Astrocyte of the hippocampus (primary cell): ENCODE data around the gene PDXK.

ENCODE experiments used
- DNase-seq: peaks from one replicate; pipeline ENCODE4 v3.0.0; 2011; ENCODE audit warnings: low read depth, low spot score

The PDXK gene

DNA sequence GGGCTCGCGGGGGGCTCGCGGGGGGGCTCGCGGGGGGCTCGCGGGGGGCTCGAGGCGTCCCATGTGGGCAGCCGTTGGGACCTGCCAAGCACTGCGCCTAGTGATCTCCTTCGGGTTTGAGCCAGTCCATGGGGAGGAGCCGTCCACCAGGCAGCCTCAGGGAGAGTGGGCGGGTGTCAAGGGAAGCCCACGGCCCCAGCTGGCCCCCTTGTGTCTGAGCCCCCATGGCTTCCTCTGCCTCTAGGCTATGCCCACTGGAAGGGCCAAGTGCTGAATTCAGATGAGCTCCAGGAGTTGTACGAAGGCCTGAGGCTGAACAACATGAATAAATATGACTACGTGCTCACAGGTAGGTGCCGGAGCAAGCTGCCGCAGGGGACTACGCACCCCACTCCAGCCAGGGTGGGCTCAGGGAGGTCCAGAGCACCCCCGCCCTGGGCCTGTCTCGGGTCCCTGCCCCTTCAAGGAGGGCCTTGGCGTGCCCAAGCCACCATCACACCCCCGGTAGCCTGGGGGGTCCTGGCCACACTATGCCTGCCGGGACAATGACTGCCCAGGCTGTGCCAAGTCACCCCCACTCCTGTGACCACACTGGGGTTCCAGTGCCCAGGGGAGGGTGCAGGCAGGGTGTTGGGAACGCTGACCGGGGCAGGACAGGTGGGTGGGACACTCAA, 22.6 kb downstream of the PDXK start:
- DNase-seq: no peak

DNA sequence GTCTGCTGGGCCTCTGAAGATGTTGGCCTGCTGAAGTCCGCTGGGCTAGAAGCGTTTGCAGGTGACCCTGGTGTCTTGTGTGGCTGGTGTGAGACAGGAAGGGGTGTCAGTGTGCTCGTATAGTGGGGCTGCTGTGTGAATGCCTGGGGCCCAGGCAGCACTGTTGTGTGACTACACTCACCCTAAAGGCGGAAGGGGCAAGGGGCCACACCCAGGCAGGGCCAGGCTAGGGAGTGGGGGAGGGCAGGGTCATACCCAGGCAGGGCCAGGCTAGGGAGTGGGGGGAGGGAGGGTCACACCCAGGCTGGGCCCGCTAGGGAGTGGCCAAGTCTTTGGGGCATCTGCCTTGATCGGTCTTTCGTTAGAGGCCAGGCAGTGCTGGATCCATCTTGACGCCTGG, 25.0 kb downstream of the PDXK start:
- DNase-seq: no peak

DNA sequence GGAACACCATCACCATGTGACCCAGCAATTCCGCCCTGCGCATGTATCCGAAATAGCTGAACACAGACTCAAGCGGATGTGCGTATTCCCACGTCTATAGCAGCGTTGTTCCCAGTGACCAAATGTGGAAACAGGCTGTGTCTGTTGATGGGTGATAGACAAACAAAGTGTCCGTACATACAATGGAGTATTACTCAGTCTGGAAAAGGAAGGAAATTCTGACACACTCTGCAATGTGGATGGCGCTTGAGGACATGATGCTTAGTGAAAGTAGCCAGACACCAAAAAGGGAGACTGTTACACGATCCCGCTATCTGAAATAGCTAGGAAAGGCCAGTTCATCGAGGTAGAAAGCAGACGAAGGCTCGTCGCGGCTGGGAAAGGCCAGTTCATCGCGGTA, 25.8 kb downstream of the PDXK start:
- no peak for DNase-seq

DNA sequence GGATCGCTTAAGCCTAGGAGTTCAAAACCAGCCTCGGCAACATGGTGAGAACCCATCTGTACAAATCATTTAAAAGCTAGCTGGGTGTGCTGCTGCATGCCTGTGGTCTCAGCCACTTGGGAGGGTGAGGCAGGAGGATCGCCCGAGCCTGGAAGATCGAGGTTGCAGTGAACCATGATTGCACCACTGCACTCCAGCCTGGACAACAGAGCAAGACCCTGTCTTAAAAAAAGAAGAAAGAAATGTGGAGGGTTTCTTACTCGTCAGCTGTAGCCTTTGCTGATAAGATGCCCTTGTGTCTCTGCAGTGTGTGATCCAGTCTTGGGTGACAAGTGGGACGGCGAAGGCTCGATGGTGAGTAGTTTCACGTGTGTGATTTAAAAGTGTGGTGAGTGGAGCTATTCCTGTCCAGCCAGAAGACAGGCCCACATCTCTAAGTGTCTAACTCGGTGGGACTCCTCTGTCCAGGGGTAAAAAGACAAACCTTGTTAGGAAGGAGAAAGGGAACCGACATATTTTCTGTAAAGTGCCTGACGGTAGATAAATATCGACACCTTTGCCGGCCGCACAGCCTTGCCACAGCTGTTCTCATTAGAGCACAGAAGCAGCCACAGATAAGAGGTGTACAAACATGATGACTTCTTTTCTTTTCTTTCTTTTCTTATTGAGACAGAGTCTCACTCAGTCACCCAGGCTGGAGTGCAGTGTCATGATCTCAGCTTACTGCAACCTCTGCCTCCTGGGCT, 27.0 kb downstream of the PDXK start:
- no peak for DNase-seq

DNA sequence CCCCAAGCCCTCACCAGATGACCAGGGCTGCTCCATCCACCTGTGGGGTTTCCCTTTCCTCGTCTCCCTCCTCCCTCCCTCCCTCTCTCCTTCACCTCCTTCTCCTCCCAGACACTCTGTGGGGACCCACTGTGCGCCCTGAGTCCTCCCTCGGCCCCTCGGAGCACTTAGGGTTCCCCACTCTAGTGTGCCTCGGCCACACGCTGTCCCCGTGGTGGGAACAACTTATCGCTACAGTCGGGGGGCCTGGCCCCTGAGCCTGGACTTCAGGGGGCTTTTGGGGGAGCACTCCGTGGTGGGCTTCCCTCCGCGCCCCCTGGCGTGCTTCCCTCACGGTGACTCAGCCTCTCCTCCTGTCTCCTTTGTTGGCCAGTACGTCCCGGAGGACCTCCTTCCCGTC, 29.7 kb downstream of the PDXK start:
- DNase-seq: no peak

DNA sequence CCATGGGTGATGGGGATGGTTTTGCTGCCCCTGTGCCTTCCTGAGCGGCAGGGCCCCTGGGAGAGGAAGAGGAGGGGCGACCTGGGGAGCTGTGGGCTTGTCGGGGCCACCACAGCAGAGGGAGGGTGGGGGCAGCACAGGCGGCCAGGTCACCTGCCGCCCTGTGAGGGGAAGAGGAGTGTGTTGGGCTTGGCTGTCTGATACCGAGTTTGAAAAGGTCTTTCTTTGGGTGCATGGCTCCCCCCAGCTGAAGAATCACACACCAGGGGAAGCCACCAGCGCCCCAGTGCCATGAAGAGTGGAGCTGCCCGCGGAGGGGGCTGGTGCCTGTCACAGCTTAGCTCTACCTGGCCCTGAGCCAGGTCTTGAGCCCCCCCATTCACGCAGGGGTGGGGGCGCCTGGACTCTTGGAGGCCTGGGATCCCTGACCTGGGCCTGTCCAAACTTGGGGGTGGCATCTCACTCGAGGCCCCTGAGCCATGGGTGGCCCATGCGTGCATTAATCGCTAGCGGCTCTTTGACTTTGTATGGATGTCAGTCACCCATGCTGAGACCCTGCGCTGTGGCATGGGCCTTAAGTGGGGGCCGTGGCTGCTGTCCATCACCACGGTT, 30.8 kb downstream of the PDXK start:
- DNase-seq: no peak

DNA sequence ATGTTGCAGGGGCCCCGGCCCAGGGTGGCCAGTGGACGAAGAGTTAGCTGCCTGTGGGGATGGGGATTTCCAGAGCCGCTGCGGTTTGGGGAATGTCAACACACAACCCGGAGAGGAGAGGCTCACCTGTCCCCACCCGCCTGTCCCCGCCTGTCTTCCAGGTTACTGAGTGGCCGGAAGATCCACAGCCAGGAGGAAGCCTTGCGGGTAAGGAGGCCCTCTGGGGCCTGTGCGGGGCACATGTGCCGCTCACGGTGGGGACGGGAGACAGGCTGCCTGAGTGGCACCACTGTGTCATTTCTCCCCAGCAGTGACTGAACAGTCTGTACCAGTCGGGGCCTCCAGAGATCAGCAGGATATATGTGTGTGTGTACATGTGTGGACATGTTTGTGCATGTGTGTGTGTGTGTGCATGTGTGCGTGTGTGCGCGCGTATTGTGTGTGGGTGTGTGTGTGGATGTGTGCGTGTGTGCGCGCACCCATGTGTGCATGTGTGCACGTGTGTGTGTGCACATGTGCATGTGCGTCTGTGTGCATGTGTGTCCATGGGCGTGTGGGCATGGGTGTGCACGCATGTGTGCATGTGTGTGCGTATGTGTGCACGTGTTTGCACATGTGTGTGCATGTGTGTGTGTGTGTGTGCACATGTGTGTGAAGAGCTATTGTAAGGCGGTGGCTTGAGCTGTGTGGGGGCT, 31.6 kb downstream of the PDXK start:
- no peak for DNase-seq

DNA sequence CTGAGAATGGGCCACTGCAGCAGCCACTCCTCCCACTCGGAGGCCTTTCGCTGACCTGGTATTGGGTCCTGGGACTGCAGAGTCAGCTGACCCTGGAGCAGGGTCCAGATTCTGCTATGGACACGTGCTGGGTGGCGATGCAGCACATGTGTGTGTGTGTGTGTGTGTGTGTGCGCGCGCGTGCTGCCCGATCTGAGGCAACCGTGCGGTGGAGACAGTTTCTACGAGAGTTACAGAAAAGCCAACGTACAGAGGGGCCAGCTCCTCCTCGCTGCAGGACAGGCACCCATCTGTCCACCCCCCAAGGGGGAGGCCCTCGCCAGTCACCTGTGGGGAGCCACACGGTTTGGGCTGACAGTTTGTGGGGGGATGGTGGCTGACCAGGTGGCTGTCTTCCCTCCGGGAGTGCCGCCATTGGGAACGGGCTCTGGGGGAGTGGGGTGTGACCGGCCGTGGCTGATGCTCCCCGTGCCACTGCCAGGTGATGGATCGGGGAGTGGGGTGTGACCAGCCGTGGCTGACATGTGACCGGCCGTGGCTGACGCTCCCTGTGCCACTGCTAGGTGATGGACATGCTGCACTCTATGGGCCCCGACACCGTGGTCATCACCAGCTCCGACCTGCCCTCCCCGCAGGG, 33.1 kb downstream of the PDXK start:
- DNase-seq: no peak

DNA sequence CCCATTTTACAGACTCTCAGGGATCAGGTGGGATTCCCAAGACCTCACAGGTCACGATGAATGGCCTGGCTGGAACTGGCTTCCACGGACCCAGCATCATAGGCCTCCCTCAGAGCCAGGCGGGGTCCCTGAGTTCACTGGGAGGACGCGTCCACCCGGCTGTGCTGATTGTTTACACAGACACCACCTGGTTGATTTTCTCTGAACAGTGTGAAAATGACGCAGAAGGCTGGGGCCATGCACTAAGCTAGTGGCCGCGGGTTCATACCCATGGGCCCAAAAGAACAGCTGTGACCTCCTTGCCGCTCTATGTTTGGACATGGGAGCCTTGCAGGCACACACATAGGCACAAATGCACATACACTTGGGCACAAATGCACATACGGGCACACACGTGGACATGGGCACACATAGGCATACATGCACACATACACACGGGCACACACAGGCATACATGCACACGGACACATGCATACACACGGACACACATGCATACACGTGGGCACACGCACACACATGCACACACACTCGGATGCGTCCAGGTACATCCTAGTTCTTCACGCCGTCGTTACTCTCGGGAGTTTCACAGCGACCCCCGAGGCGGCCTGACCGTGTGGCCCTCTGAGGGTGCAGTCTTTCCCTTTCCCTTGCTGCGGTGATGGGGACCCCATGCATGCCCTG, 34.0 kb downstream of the PDXK start:
- no peak for DNase-seq

DNA sequence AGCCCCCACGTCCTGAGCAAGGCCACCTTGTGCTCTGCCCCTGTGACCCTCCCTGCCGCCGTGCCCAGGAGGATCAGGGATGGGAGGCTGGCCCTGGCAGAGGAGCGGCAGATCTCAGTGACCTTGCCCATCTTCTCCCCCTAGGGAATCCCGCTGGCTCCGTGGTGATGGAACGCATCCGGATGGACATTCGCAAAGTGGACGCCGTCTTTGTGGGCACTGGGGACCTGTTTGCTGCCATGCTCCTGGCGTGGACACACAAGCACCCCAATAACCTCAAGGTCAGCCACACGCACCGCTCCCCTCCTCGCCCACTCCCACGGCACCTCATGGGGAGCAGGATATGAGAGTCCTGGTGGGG, 34.5 kb downstream of the PDXK start:
- DNase-seq: no peak

DNA sequence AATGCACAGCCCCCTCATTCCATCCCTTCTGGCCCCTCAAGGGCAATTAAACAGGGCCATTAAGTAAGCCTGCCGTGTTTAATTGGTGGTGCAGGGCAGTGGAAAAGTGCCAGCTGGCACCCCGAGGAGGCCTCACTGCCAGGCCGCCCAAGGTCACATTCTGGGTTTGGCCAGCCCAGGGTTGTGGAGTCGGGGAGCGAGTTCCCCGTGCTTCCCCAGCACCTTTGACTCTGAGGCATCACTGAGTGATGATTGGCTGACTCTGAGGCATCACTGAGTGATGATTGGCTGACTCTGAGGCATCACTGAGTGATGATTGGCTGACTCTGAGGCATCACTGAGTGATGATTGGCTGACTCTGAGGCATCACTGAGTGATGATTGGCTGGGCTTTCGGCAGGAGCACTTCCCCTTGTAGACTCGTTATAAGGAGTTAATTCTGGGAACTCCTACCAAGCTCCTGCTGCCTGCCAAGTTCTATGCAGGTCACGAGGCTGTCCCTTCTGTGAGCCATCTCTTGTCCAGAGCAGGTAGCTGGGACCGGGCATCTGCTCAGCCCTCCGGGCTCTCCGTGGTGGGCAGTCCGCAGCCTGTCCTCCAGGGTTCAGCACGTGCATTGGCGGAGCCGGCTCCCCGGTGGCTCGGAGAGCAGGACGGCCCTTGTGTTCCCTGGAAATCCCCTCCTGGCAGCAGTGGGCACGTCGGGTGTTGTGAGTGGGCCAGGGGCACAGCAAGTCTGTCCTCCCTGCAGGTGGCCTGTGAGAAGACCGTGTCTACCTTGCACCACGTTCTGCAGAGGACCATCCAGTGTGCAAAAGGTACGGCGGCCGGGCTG, 36.2 kb downstream of the PDXK start:
- no peak for DNase-seq

DNA sequence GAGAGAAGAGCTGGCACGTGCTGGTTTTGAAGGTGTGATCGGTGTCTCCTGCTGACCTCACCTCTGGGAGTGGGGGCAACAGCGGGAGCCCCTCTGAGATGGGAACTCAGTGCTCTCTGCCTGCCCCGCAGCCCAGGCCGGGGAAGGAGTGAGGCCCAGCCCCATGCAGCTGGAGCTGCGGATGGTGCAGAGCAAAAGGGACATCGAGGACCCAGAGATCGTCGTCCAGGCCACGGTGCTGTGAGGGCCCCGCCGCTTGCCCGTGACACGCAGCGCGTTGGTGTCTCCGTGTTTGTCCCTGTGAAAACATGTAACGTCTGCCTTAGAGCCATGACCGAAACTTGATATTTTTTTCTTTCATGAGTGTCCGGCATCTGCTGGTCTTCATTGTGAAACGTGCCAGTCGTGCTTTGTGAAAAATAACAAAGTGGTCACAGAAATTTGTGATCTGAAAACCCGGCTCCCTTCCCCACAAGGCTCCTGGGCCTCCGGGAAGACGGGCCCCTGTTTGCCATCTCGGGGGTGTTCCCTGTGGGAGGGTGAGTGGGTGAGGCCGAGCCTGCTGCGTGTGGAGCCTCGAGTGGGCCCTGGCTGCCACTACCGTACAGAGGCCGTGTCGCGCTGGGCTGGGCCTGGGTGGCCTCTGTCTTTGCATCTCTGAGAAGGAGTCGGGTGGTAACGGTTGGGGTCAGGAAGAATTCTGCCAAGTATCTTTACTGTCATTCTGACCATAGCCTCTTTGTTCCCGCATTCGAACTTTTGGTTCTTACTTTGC, 37.1 kb downstream of the PDXK start:
- no peak for DNase-seq

DNA sequence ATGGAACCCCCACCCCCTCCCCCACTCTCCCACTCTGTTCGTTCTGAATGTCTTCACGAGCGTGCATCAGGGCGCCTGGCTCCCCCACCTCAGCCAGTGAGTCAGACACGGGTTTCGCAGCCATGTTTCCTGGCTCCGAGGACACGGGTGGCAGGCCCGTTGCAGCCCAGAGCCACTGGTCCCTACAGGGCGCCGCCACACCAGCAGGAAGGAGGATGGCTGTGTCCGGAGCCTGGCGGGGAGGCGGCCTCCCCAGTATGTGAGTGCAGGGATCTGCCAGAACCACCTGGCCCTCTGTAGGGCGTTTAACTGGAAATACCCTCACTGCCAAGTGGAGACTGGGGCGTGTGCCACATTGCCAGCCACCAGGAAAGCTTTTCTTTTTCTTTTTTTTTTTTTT, 38.7 kb downstream of the PDXK start:
- no peak for DNase-seq

DNA sequence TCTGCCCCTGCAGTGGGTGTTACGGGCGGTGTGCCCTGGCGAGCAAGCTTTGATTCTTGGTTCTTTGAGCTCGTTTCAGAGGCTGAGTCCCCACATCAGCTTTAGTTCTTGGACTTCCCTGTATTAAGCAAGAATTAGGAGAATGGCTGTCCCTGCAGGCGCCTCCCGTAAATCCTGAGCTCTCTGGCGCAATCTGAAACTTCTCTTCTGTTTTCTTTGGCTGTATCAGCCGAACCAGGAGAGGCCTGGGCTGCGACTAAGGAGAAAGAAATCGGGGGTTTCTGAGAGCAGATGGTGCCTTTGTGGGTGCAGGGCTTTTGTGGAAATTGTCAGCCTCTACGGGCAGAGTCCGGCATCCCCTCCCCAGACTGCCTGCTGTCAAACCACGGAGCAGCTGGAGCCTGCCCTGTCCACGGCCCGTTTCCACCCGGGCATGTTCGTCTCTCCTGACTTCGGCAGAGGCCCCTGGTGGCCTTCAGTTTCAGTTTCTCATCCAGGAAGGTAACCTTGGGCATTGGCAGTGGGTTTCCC, 39.2 kb downstream of the PDXK start:
- peak; percentile 67 for DNase-seq

DNA sequence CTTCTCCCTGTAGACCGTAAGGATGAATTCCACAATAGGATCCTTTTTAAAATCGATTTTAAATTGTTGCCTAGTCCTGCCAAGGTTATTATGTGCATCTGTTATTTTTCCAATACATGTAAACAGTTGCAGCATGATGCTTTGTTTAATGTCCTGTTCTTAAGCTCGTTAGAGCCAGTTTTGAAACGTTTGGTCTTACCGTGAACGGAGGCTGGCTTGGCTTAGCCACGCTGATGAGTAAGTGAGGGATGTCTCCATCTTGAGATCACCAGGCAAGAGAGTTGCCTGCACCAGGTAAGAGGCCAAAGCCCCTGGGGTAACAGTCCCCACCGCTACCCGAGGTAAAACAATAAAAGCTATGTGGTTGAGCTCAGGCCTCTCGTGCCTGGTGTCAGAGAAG, 39.9 kb downstream of the PDXK start:
- DNase-seq: no peak

DNA sequence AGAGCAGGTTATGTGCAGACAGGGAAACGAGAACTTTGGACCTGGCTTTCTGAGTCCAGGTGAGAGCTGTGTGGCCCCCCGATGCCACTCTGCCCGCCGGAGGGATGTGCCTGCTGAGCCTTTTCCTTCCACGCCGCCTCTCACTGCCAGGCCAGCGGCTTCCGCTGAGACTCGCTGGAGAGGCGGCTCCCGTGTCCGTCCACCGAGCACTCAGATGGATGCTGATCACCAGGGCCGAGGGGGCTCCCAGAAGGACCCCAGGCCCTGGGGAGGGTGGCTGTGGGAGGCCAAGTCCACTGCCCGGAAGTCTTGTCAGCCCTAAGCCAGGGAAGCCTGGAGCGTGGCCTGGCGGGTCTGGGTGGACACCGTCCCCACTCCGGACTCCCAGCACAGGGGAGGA, 40.7 kb downstream of the PDXK start:
- DNase-seq: no peak

DNA sequence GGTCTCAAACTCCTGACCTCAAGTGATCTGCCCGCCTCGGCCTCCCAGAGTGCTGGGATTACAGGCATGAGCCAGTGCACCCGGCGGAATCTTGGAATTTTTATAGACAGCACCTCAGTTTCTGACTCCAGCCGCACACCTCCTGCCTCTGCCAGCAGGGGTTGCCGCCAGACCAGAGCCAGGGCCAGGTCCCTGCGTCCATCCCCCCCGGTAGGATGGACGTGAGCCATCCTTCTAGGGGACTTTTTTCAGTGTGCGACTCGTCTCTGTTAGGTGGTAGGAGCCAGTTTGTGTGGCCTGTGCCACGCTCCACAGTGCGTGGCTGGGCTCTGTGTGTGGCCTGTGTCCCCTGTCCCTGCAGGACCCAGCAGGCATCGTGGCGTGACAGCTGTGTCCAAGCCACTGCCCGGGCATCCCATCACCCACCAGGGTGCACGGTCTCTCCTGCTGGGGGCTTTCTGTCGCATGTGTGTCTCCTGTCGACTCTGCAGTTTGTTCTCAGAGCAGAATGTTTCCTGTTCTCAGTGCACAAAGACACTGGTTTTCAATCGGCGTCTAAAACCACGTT, 41.5 kb downstream of the PDXK start:
- no peak for DNase-seq

DNA sequence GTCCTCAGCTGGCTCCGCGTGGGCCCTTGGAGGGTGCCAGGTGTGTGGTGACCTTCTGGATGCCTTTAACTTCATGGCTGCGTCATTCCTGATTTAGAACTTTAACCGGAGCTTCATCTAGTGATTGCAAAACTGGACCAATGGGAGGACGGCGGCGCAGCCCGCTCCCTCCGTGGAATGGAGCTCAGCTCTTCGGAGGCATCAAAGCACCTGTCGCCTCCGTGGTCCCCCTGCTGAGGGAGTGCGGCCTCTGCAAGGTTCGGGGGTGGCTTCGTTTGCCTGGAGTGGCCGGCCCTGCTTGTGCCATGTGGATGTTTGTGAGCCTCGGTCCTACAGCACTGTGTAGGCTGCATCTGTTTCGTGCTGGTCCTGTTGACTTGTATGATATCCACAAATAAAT, 43.0 kb downstream of the PDXK start:
- DNase-seq: no peak
